Right renal pelvis (tissue), 4 donors: ENCODE measurements around the gene KIF5A. TPM values are rescaled to one million over a fixed set of nuclear protein-coding genes. Genes with fewer than 3 reads are reported as not detected.

Experiments
- DNase-seq, 4 donors: peaks; one replicate each; pipeline ENCODE4 v3.0.0-alpha.2; 2013; ENCODE audit warnings: low read depth in 4 of 4, low spot score in 3 of 4, missing footprints in 1 of 4
- polyA plus RNA-seq, 4 donors: library from polyadenylated mRNA; unstranded; fragments of 120-200 nt; gene quantifications; one replicate each; pipeline ENCODE4 v1.2.1, GENCODE V29; 2013; ENCODE audit not compliant: insufficient read length in 4 of 4

Gene KIF5A
- polyA plus RNA-seq, 4 donors = 0.24 to 1.3 (median 0.36) TPM

DNA sequence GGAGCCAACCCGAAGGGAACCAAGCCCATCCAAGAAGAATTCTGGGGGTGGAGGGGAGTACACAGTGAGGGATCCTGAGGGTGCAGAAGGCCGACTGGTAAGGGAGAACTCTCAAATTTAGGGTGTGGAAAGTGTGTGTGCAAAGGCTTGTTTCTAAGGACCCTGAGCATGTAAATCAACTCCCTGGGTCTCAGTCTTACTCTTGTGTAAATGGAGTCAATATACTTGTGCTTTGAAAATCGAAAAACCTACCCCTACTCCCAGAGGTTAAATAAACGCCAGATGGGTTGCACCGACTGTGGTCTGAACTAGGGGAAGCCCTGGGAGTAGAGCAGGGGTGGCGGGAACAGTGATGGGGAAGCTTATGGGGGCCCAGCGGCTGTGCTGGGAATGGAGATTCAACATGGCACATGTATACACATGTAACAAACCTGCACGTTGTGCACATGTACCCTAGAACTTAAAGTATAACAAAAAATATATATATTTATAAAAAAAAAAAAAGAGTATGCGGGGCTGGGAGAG is 77.1 kb downstream of the KIF5A start:
- no peak for DNase-seq

DNA sequence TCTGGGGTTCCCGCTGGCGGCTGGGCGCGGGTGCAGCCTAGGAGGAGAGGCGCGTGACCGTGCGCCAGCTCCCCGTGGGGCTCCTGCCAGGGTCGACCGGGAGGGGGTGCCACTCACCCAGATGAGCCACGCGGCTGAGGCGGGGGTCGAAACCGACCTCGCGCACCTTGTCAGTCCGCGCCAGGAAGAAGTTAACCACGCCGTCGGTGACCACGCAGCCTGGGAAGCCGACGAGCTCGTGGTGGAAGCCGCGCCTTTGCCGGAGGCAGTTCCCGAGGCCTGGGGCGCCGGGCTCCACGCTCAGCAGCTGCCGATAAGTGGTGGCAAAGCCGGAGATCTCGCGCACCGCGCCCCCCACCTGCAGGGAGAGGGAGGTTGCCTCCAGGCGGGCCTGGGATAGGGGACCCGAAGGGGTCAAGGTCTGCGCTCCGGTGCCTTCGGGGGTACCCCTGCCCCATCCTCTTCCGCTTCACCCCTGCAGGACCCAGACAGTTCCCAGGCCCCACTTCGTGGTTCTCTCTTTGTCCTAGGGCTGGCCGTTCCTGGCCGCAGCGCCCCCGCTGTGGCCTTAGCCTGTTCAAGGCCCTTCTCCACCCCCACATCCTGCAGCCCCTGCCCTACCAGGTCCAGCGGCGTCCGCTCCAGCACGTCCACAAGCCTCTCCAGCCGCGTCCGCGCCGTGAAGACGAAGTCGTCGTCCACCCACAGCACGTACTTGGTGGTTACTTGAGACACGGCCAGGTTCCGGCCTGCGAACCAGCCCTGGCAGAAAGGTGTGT is 77.8 kb downstream of the KIF5A start:
- DNase-seq = no peak

GRCh38 chr12:57628280-57629191 is 78.7 kb downstream of the KIF5A start:
- DNase-seq = no peak

DNA sequence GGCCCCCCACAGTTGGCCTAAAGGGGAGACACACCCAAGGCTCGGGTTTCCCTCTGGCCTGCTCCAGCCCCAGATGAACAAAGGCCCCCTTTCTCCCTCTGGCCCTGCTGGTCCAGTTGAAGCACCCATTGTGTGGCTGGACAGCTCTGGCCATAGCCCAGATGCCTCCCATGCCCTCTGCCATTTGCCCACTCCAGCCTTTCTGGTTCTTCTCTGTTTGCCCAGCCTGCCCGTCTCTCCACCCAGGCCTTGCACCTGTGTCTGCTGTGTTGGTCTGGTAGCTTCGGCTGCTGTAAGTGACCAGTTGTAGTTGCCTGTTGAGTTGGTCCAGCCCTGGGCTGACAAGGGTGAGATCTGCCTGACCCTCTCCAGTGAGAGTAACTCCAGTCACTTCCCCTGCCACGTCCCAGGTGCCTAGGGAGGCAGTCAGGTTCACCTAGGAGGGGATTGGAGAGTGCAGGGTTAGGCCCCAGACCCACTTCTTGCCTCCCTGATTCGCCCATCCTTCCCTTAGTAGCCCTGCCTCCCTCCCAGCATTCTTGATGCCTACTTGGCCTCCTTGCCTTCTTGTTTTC is 80.1 kb downstream of the KIF5A start:
- DNase-seq = no peak

GRCh38 chr12:57630891-57631433 is 81.1 kb downstream of the KIF5A start:
- DNase-seq = no peak

GRCh38 chr12:57631566-57632072 is 81.8 kb downstream of the KIF5A start:
- no peak for DNase-seq

DNA sequence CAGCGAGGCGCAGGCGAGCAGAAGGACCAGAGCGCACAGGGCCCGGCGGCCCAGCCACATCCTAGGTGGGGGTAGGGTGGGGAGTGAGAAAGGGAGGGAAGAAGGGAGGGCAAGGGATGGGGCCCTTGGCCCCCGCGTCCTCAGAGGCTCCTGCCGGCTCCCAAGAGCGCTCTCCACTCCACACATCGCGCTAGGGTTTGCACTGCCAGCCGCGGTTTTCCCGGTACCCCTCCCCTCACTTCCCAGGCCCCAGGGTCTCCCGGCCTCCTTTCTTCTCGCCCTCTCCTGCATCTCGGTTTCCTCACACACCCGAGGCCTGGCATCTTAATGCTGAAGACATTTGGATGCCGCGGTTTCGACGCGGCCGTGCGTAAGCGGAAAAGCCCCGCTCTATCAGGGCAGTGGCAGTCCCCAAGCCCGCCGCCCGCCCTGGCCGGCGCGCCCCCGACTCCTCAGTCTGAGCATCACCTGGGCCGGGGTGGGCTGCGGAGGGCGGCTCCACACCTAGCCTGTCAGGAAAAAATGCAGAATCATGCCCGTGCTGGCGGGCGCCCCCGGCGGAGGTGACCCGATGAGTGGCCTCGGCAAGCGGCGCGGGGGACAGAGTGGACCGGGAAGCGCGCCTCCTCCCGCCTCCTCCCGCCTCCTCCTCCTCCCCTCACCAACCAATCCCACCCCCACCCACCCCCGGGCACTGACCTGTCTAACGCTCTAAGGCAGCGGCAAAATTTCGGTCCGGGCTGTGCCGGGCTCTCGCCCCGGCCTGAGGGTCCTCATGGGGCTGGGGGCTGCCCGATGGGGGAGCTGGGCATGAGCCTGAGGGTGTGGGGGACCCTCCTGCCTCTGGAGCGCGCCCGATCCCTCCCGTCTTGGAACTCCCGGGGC is 82.5 kb downstream of the KIF5A start:
- no peak for DNase-seq

DNA sequence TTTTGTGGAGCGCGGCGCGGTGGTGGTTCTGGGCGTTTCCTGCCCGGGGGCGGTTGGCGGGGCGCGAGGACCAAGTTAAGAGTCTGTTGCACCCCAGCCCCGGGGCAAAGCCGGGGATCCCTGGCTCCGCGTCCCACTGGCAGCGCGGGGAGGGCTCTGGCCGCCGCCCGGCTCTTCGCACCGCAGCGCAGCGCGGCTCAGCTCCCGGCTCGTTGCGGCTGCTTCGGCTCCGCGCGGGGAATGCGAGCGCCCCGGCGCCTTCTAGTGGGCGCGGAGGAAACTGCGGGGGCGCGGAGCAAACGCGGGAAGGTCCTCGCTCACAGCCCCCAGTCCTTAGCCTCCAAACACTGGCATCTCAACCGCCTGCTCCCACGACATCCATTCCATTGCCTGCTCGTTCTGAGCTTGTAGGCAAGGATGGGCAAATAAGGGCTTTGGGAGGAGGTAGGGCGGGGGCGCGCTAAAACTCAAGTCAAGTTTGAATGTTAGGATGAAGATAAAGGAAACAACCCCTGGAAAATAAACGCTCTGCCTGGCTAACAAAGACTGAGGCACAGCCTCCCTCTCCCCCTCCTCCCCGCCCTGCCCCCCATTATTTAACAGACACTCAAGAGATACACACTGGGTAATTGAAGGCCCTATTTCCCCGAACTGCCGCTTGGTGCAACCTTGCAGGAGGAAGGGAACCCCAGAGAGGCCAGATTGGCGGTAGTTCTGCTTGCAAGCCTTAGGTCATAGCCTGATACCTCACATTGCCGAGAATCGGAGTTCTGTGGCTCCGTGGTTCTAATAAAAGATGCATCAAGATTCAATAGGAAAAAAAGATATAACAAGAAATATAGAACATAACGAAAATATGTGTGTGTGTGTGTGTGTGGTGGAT is 83.4 kb downstream of the KIF5A start, which contains the start of gene B4GALNT1:
TSS of gene B4GALNT1 (minus strand) at position 244 of the 883 bp plus-strand sequence. CDS start 1,069 bp downstream, outside the sequence.
- no peak for DNase-seq

Other genes with a start within 250 kb of the KIF5A start
- gene R3HDM2, start 119.0 kb upstream of the KIF5A start, polyA plus RNA-seq = 10 to 100 TPM; 59.0 to 88.3 (median 69.8) TPM
- gene INHBC, start 115.3 kb upstream of the KIF5A start, polyA plus RNA-seq = under 1 TPM; 0.15 to 0.30 (median 0.26) TPM
- under 1 TPM; 0.42 to 0.51 (median 0.50) TPM for gene INHBE, start 94.7 kb upstream of the KIF5A start, polyA plus RNA-seq
- gene GLI1, start 90.3 kb upstream of the KIF5A start, polyA plus RNA-seq = 10 to 100 TPM; 17.2 to 22.4 (median 19.4) TPM
- 1 to 10 TPM; 2.3 to 4.1 (median 2.6) TPM for gene ARHGAP9, start 70.2 kb upstream of the KIF5A start, polyA plus RNA-seq
- 100 to 1,000 TPM; 107 to 120 (median 111) TPM for gene MARS1, start 62.0 kb upstream of the KIF5A start, polyA plus RNA-seq
- 10 to 100 TPM; 29.2 to 37.3 (median 30.3) TPM for gene DDIT3, start 29.5 kb upstream of the KIF5A start, polyA plus RNA-seq
- gene MBD6, start 27.2 kb upstream of the KIF5A start, polyA plus RNA-seq = 10 to 100 TPM; 53.9 to 82.1 (median 62.1) TPM
- gene DCTN2, start 2.9 kb upstream of the KIF5A start, polyA plus RNA-seq = 100 to 1,000 TPM; 159 to 179 (median 166) TPM
- 10 to 100 TPM; 41.6 to 47.4 (median 45.1) TPM for gene PIP4K2C, start 41.1 kb downstream of the KIF5A start, polyA plus RNA-seq
- 10 to 100 TPM; 55.8 to 64.9 (median 57.0) TPM for gene DTX3, start 54.8 kb downstream of the KIF5A start, polyA plus RNA-seq
- gene ARHGEF25, start 61.4 kb downstream of the KIF5A start, polyA plus RNA-seq = 10 to 100 TPM; 30.0 to 37.1 (median 32.9) TPM
- gene B4GALNT1, start 83.2 kb downstream of the KIF5A start, polyA plus RNA-seq = 1 to 10 TPM in 1 of 4 donors, under 1 TPM in 3; 0.82 to 1.2 (median 0.93) TPM
- 100 to 1,000 TPM; 209 to 223 (median 214) TPM for gene OS9, start 144.1 kb downstream of the KIF5A start, polyA plus RNA-seq
- 1 to 10 TPM in 2 of 4 donors, under 1 TPM in 2; 0.73 to 2.0 (median 1.1) TPM for gene AGAP2, start 188.7 kb downstream of the KIF5A start, polyA plus RNA-seq
- gene TSPAN31, start 195.0 kb downstream of the KIF5A start, polyA plus RNA-seq = 100 to 1,000 TPM in 2 of 4 donors, 10 to 100 TPM in 2; 92.0 to 109 (median 100) TPM
- gene CDK4, start 202.3 kb downstream of the KIF5A start, polyA plus RNA-seq = 100 to 1,000 TPM; 218 to 258 (median 236) TPM
- 10 to 100 TPM; 17.7 to 21.0 (median 19.4) TPM for gene MARCHF9, start 205.1 kb downstream of the KIF5A start, polyA plus RNA-seq
- 1 to 10 TPM in 3 of 4 donors, under 1 TPM in 1; 1.00 to 1.5 (median 1.1) TPM for gene CYP27B1, start 217.0 kb downstream of the KIF5A start, polyA plus RNA-seq
- gene METTL1, start 222.1 kb downstream of the KIF5A start, polyA plus RNA-seq = 10 to 100 TPM; 29.0 to 33.4 (median 29.9) TPM
- gene EEF1AKMT3, start 222.6 kb downstream of the KIF5A start, polyA plus RNA-seq = 10 to 100 TPM in 2 of 4 donors, 1 to 10 TPM in 2; 9.7 to 15.1 (median 12.1) TPM
- gene TSFM, start 232.7 kb downstream of the KIF5A start, polyA plus RNA-seq = 10 to 100 TPM; 40.8 to 52.9 (median 45.5) TPM